Measurements from ENCODE around the gene NEURL1B. TPM values are rescaled to one million over a fixed set of nuclear protein-coding genes. Genes with fewer than 3 reads are reported as not detected.

Gene NEURL1B
- polyA plus RNA-seq, 1 of the 3 experiments (the other 2 are of a cell fraction), result 2.8 TPM

DNA sequence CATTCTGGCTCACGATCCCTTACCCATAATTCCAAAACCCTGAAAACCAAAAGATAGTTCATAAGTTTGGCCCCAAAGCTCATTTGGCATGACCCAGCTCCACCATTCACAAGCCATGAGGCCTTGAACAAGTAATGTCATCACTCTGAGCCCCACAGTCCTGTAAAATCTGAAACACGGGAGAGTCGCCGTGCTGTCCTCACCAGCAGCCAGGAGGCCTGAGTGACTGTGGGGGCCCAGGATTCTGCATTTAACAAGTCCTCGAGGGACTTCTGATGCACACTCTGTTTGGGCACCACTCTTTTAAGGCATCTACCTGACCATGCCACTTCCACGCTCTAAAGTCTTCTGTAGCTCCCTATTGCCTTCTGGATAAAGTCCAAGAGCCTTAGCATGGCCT, 89.2 kb downstream of the NEURL1B start (continued):
- TF ChIP-seq RCOR1 (IDR thresholded peaks at IDR 0.05; ENCODE audit: low read length) (no peak), RXRA (IDR thresholded peaks at IDR 0.05; ENCODE audit: borderline replicate concordance, low read depth) (no peak), JUND (IDR thresholded peaks at IDR 0.05) (no peak), TEAD4 (IDR thresholded peaks at IDR 0.05; ENCODE audit: borderline replicate concordance, insufficient read depth) (no peak), GATA2 (CRISPR knock-in tag; IDR thresholded peaks at IDR 0.05) (no peak), MXI1 (IDR thresholded peaks at IDR 0.05; ENCODE audit: low read depth, low read length) (no peak), TAF1 (IDR thresholded peaks at IDR 0.05; ENCODE audit: borderline replicate concordance, low read depth, low read length) (no peak)

DNA sequence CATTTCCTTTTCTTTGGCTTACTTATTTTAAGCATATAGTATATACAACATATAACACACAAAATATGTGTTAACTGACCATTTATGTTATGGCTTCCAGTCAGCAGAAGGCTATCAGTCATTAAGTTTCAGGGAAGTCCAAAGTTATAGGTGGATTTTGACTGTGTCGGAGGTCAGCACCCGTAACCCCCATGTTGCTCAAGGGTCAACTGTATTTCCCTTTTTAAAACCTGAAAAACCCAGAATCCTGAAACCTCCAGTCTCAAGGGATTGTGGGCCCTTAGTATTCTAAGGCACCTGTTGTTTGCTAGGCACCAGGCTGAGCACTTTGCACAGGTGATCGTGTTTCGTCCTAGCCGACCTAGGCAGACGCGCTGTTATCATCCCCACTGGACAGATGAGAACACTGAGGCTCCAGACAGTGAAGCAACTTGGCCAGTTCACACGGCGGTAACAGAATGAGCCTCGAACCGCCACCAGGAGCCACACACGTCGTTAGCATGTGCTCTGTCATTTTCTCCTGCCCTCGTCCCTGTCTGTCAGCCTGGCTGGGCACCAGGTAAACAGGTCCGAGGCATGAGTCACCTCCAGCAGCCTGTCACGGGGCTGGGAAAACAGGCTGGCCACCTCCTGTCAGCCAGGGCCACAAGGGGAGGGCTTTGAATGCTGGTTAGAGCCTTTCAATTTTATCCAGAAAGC, 90.1 kb downstream of the NEURL1B start:
- Histone ChIP-seq H3K9ac (no peak overlapping the region), H3K27me3 (ENCODE audit: insufficient read depth) (no peaks in the 10 kb centered on the region), H3K4me2 (no peak overlapping the region), H3K9me2 (no peaks in the 10 kb centered on the region), H3F3A (replicated peaks; ENCODE audit: insufficient read depth) (no peaks in the 10 kb centered on the region), H3K27ac (ENCODE audit: low read depth in 2 of 2, low read length in 1 of 2) (no peak overlapping the region), H3K36me3 (replicated peaks in 1 of 2; ENCODE audit: control insufficient read depth in 1 of 2, insufficient read depth in 2 of 2, low read length in 1 of 2) (no peaks in the 10 kb centered on the region), H2AFZ (ENCODE audit: low read depth) (no peak overlapping the region), H3K9me3 (no peaks in the 10 kb centered on the region), H4K20me1 (ENCODE audit: insufficient read depth) (no peaks in the 10 kb centered on the region), H3K4me1 (ENCODE audit: control insufficient read depth in 1 of 2, insufficient read depth in 2 of 2, low read depth in 1 of 2, low read length in 1 of 2) (no peaks in the 10 kb centered on the region), H3K79me2 (ENCODE audit: insufficient read depth) (no peaks in the 10 kb centered on the region), H3K4me3 (ENCODE audit: low read depth in 2 of 2, low read length in 1 of 2) (no peak overlapping the region)
- CTCF ChIA-PET, result interaction anchor here (1.2 to 1.6 kb wide), 3 partner anchors 14 to 34 kb away, joined by 3 to 4 read pairs (median 3); no protein-coding TSS in a partner anchor
- POLR2A ChIA-PET, result no interaction called here
- DNase-seq, result no peak
- WGBS (ENCODE audit: low lambda C conversion rate), result 93% methylated on average over 13 of the region's 16 CpGs
- TF ChIP-seq RAD21 (IDR thresholded peaks at IDR 0.05; ENCODE audit: low read length), result no peak
- TF ChIP-seq YY1 (IDR thresholded peaks at IDR 0.05; ENCODE audit: low read depth), result no peak
- TF ChIP-seq, protein P1, sequence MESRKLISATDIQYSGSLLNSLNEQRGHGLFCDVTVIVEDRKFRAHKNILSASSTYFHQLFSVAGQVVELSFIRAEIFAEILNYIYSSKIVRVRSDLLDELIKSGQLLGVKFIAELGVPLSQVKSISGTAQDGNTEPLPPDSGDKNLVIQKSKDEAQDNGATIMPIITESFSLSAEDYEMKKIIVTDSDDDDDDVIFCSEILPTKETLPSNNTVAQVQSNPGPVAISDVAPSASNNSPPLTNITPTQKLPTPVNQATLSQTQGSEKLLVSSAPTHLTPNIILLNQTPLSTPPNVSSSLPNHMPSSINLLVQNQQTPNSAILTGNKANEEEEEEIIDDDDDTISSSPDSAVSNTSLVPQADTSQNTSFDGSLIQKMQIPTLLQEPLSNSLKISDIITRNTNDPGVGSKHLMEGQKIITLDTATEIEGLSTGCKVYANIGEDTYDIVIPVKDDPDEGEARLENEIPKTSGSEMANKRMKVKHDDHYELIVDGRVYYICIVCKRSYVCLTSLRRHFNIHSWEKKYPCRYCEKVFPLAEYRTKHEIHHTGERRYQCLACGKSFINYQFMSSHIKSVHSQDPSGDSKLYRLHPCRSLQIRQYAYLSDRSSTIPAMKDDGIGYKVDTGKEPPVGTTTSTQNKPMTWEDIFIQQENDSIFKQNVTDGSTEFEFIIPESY (IDR thresholded peaks at IDR 0.05; ENCODE audit: borderline replicate concordance, low read depth), result no peak

DNA sequence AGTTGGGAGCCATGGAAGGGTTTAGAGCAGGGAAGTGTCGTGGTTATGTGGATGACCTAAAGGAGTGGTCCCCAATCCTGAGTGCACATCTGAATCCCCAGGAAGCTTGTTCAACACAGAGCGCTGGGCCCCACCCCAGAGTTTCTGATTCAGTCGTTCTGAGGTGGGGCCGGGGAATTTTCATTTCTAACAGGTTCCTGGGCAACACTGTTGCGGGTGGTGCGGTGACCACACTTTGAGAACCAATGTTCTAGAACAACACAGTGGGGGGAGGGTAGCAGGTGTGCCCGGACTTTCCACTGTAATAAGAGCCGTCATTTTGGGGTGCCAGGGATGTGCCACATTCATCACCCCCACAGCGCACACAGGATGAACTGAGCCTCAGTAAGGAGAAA, 90.6 kb downstream of the NEURL1B start:
- H3K36me3 ChIP-seq (replicated peaks in 1 of 2; ENCODE audit: control insufficient read depth in 1 of 2, insufficient read depth in 2 of 2, low read length in 1 of 2), result no peaks in the 10 kb centered on the region
- H3K9ac ChIP-seq, result no peak overlapping the region
- no peaks in the 10 kb centered on the region for H3K4me1 ChIP-seq (ENCODE audit: control insufficient read depth in 1 of 2, insufficient read depth in 2 of 2, low read depth in 1 of 2, low read length in 1 of 2)
- H3K9me2 ChIP-seq, result no peaks in the 10 kb centered on the region
- no peak overlapping the region for H3K4me2 ChIP-seq
- no peak for DNase-seq
- no peak overlapping the region for H3K4me3 ChIP-seq (ENCODE audit: low read depth in 2 of 2, low read length in 1 of 2)
- no peaks in the 10 kb centered on the region for H4K20me1 ChIP-seq (ENCODE audit: insufficient read depth)
- no peak overlapping the region for H2AFZ ChIP-seq (ENCODE audit: low read depth)
- WGBS (ENCODE audit: low lambda C conversion rate), result 95% methylated on average over 7 of the region's 9 CpGs
- no peaks in the 10 kb centered on the region for H3K27me3 ChIP-seq (ENCODE audit: insufficient read depth)
- no peaks in the 10 kb centered on the region for H3K9me3 ChIP-seq
- CTCF ChIA-PET, result interaction anchor here (1.2 to 3.6 kb wide), 5 partner anchors 11 to 201 kb away, joined by 3 to 20 read pairs (median 4); no protein-coding TSS in a partner anchor
- no peaks in the 10 kb centered on the region for H3F3A ChIP-seq (replicated peaks; ENCODE audit: insufficient read depth)
- POLR2A ChIA-PET, result no interaction called here
- H3K79me2 ChIP-seq (ENCODE audit: insufficient read depth), result no peaks in the 10 kb centered on the region
- H3K27ac ChIP-seq (ENCODE audit: low read depth in 2 of 2, low read length in 1 of 2), result no peak overlapping the region
- TF ChIP-seq FOSL2 (IDR thresholded peaks at IDR 0.05; ENCODE audit: borderline replicate concordance, low read depth), result no peak
- no peak for TF ChIP-seq RFX5 (IDR thresholded peaks at IDR 0.05; ENCODE audit: low read length)
- TF ChIP-seq, protein P2, sequence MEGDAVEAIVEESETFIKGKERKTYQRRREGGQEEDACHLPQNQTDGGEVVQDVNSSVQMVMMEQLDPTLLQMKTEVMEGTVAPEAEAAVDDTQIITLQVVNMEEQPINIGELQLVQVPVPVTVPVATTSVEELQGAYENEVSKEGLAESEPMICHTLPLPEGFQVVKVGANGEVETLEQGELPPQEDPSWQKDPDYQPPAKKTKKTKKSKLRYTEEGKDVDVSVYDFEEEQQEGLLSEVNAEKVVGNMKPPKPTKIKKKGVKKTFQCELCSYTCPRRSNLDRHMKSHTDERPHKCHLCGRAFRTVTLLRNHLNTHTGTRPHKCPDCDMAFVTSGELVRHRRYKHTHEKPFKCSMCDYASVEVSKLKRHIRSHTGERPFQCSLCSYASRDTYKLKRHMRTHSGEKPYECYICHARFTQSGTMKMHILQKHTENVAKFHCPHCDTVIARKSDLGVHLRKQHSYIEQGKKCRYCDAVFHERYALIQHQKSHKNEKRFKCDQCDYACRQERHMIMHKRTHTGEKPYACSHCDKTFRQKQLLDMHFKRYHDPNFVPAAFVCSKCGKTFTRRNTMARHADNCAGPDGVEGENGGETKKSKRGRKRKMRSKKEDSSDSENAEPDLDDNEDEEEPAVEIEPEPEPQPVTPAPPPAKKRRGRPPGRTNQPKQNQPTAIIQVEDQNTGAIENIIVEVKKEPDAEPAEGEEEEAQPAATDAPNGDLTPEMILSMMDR (IDR thresholded peaks at IDR 0.05), result no peak
- TF ChIP-seq RXRA (IDR thresholded peaks at IDR 0.05; ENCODE audit: borderline replicate concordance, low read depth), result no peak
- no peak for TF ChIP-seq TEAD4 (IDR thresholded peaks at IDR 0.05; ENCODE audit: borderline replicate concordance, insufficient read depth)
- TF ChIP-seq RAD21 (IDR thresholded peaks at IDR 0.05; ENCODE audit: low read length), result no peak
- TF ChIP-seq TAF1 (IDR thresholded peaks at IDR 0.05; ENCODE audit: borderline replicate concordance, low read depth, low read length), result no peak
- TF ChIP-seq YY1 (IDR thresholded peaks at IDR 0.05; ENCODE audit: low read depth), result no peak
- TF ChIP-seq, protein P3, sequence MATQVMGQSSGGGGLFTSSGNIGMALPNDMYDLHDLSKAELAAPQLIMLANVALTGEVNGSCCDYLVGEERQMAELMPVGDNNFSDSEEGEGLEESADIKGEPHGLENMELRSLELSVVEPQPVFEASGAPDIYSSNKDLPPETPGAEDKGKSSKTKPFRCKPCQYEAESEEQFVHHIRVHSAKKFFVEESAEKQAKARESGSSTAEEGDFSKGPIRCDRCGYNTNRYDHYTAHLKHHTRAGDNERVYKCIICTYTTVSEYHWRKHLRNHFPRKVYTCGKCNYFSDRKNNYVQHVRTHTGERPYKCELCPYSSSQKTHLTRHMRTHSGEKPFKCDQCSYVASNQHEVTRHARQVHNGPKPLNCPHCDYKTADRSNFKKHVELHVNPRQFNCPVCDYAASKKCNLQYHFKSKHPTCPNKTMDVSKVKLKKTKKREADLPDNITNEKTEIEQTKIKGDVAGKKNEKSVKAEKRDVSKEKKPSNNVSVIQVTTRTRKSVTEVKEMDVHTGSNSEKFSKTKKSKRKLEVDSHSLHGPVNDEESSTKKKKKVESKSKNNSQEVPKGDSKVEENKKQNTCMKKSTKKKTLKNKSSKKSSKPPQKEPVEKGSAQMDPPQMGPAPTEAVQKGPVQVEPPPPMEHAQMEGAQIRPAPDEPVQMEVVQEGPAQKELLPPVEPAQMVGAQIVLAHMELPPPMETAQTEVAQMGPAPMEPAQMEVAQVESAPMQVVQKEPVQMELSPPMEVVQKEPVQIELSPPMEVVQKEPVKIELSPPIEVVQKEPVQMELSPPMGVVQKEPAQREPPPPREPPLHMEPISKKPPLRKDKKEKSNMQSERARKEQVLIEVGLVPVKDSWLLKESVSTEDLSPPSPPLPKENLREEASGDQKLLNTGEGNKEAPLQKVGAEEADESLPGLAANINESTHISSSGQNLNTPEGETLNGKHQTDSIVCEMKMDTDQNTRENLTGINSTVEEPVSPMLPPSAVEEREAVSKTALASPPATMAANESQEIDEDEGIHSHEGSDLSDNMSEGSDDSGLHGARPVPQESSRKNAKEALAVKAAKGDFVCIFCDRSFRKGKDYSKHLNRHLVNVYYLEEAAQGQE (IDR thresholded peaks at IDR 0.05; ENCODE audit: low read depth, low read length), result no peak
- TF ChIP-seq TCF12 (IDR thresholded peaks at IDR 0.05), result no peak
- no peak for TF ChIP-seq FOXJ3 (CRISPR knock-in tag; IDR thresholded peaks at IDR 0.05)
